GM19463 (cell line): Measurements from ENCODE around the gene OSTF1.
A peak's percentile ranks its signal among the peaks of the same experiment; 100 is the strongest.

ENCODE experiments used
- ATAC-seq: cut with Tn5 transposase; IDR thresholded peaks from one replicate; pipeline ENCODE4 v1.9.1; 2021; ENCODE audit warnings: mild to moderate bottlenecking, moderate library complexity; ENCODE audit not compliant: unreplicated experiment

The OSTF1 gene

GRCh38 chr9:75084081-75084672, 4.1 kb upstream of the OSTF1 start:
- ATAC-seq: no peak

GRCh38 chr9:75085640-75086039, 2.7 kb upstream of the OSTF1 start:
- no peak for ATAC-seq

DNA sequence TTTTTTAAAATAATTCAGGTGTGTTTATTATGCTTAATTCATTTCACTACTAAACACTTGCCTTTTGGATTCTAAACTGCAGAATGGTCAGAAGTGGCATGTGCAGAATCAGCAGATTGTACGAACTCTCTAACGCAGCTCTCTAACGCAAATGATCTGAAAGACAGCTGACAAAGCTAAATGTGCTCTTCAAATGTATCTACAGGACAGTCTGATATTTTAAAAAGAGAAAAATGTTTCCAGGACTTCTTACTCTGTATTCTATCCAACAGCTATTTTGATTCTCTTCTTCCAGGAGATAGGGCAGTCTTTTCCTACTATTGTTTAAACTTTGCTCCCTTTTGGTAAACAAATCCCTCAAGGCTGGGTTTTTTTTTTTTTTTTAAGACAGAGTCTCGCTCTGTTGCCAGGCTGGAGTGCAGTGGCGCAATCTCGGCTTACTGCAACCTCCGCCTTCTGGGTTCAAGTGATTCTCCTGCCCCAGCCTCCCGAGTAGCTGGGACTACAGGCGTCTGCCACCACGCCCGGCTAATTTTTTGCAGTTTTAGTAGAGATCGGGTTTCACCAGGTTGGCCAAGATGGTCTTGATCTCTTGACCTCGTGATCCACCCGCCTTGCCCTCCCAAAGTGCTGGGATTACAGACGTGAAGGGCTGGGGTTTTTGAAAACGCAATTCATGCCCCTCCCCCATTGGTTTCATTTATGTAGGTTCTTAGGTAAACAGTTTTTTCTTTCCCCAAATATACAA, 1.6 kb upstream of the OSTF1 start:
- ATAC-seq: no peak

GRCh38 chr9:75087289-75087823, 958 bp upstream of the OSTF1 start:
- peak; percentile 20 for ATAC-seq

GRCh38 chr9:75088646-75089372, 495 bp downstream of the OSTF1 start:
- peak; percentile 23 for ATAC-seq

- ATAC-seq: no peak
These were observed 1.1 kb downstream of the OSTF1 start for GRCh38 chr9:75089373-75089766.

GRCh38 chr9:75090579-75090978, 2.3 kb downstream of the OSTF1 start:
- ATAC-seq: no peak

- no peak for ATAC-seq
These were observed 4.5 kb downstream of the OSTF1 start for GRCh38 chr9:75092766-75093165.

DNA sequence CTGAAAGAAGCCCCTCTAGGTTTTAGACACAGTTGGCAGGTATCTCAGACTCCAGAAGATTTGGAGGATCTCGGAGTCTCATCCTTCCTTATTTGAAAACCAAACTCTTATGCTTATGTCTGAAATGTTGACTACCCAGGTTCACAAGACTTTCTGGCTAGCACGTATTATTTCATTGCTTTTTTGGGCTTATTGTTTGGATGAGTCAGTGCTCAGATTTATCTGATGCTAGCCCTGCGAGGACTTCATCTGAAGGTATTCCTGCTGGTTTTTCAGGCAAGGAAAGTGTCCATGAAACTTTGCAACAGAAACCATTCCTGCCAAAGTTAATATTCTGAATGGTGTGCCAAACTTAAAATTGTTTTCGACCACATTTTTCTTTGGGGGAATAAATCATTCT, 8.5 kb downstream of the OSTF1 start:
- no peak for ATAC-seq

GRCh38 chr9:75101004-75101588, 12.8 kb downstream of the OSTF1 start:
- ATAC-seq: no peak

DNA sequence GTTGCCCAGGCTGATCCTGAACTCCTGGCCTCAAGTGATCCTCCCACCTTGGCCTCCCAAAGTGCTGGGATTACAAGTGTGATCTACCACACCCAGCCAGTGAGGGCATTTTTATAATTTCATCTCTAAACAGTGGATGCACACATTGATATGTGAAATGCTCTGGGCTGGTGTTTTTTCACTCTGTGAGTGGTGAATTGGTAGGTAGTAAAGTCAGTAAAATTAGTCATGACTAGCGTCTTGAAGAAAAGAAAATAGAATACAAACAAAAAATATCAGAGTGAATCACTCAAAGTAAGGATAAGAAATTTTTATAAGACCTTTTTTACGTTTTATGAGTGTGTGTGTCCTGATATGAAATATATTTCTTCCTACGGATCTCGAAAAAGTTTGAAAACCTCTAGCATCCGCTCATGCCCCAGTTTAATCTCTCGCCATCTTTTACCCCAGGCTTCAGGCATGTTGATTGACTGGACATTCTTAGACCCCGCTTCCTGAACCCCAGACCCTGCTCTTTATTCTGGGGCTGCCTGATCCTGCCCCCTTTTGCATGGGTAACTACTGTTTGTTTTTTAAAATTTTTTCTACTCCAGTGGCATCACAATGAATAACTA, 14.0 kb downstream of the OSTF1 start:
- ATAC-seq: no peak

DNA sequence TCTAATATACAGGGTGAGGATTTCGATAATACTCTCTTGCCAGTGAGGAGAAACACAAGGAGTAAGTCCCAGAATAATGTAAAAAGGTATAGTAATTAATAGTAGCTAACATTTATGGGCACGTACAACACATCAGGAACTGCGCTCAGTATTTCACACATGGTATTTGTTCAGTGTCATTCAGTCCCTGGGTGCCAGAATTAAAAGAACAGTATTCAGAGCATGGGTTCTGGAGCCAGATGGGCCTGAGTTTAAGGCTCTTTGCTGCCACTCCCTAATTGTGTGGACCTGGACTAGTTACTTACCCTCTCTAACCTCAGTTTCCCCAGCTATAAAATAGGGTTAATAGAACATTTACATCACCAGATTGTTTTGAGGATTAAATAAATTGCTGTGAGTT, 16.3 kb downstream of the OSTF1 start:
- ATAC-seq: no peak

- no peak for ATAC-seq
These were observed 16.8 kb downstream of the OSTF1 start for GRCh38 chr9:75105019-75105540.

GRCh38 chr9:75105841-75106240, 17.5 kb downstream of the OSTF1 start:
- no peak for ATAC-seq

- ATAC-seq: no peak
These were observed 18.5 kb downstream of the OSTF1 start for GRCh38 chr9:75106857-75107256.

GRCh38 chr9:75108571-75108970, 20.3 kb downstream of the OSTF1 start:
- no peak for ATAC-seq

DNA sequence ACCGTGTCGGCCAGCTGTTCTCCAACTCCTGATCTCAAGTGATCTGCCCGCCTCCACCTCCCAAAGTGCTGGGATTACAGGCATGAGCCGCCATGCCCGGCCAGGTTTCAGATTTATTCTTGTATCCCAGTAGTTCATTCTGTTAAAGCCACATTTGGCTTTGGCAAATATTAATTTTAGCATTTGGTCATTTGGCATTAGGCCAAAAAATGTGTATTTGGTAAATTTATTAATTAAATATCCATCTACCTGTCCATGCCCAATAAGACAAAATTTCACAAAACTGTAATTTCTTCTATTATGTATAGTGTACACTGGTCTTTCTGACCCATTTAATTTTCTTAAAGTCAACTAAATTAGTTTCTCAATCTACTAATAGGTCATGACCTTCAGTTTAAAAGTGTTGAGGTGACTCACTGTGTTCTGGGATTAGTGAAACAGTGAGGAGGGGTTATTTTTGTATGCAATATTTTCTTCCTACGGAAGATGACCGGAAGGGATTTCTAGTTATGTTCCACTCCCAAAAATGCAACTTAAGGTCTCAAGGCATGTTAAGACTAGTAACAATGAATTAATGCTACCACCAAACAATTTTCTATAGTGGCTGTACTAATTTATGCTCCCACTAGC, 21.0 kb downstream of the OSTF1 start:
- no peak for ATAC-seq

DNA sequence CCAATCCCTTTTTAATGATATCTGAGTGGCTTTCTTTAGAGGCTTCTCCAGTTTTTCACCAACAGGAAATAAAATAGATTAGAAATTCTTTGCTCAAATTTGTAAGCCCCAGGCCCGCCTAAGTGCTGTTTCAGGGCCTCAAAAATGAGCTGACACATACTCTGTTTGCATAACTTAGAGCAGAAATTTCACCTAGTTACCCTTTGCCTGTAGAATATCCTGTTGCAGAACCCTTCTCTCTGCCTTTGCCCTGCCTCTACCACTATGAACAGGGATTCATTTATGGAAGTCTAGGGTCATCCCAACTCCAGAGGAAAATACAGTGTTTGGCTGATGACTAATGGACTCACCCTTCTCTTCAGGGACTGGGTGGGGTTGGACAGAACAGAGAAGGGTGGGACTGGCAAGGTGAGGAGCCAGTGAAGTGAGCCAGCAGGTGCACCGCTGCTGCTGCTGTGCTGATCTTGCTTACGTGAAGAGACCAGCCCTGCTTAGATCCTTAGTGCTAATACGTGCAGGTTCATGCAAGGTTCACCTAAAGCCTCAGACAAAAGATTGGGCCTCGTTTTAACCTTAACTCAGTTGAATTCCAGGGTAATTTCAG, 22.8 kb downstream of the OSTF1 start:
- no peak for ATAC-seq

DNA sequence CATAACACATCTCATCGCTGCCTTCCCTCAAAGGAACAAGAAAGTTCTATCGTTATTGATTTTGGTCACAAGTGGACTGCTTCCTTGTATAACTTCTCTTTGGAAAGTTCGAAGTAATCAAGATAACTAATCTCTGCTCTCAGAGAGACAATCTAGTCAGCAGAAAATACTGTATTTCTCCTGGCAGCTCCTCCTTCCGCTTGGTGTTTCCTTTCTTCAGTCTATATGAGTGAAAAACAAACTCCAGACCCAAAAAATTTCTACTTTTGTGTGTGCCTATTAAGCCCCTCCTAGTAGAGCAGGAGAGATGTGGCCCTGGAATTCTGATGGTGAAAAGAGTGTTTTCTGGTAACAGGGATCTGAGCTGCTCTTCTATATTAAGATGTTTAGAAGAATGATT, 24.5 kb downstream of the OSTF1 start:
- ATAC-seq: no peak

DNA sequence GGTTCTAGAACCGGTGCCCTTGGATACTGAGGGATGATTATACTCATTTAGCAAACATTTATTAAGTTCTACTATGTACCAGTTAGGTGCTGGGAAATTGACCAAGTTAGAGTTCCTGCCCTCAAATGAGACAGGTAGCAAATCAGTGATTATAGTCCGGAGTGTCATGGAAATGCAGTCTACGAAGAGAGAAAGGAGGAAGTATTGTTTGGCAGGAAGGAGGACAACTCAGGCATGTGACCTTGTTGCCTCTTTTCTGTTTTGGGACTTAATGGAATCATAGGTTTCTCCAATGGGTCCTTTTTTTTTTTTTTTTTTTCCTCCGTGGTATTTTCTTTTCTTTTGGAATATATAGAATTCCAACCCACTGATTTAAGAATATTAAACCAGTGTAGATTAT, 28.0 kb downstream of the OSTF1 start:
- ATAC-seq: no peak
